MM.1S (cell line): ENCODE measurements around the gene ADRM1.

Experiments
- EZH2 ChIP-seq: fragments of 300-600 bp; sonication (generic); optimal IDR thresholded peaks from 2 replicates; pipeline ENCODE3; 2017; ENCODE audit warnings: low read depth, mild to moderate bottlenecking, antibody characterized with exemption, low read length, mixed read lengths
- EZH2phosphoT487 ChIP-seq: fragments of 300-600 bp; sonication (generic); IDR thresholded peaks from 2 replicates; pipeline ENCODE4 v1.6.1; 2018; ENCODE audit warnings: antibody characterized with exemption, low read length
- TF ChIP-seq, protein P1 (sequence below): fragments of 300-600 bp; sonication (generic); IDR thresholded peaks from 2 replicates; pipeline ENCODE4 v1.5.1; 2016; ENCODE audit warnings: antibody characterized with exemption, low read length, mixed read lengths

GRCh38 chr20:62354811-62355341 lies 52.1 kb downstream of the ADRM1 start:
- no peak for TF ChIP-seq EZH2
- TF ChIP-seq, protein P1, sequence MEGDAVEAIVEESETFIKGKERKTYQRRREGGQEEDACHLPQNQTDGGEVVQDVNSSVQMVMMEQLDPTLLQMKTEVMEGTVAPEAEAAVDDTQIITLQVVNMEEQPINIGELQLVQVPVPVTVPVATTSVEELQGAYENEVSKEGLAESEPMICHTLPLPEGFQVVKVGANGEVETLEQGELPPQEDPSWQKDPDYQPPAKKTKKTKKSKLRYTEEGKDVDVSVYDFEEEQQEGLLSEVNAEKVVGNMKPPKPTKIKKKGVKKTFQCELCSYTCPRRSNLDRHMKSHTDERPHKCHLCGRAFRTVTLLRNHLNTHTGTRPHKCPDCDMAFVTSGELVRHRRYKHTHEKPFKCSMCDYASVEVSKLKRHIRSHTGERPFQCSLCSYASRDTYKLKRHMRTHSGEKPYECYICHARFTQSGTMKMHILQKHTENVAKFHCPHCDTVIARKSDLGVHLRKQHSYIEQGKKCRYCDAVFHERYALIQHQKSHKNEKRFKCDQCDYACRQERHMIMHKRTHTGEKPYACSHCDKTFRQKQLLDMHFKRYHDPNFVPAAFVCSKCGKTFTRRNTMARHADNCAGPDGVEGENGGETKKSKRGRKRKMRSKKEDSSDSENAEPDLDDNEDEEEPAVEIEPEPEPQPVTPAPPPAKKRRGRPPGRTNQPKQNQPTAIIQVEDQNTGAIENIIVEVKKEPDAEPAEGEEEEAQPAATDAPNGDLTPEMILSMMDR = no peak
- no peak for TF ChIP-seq EZH2phosphoT487
